Measurements from ENCODE around the gene SACM1L.

DNA sequence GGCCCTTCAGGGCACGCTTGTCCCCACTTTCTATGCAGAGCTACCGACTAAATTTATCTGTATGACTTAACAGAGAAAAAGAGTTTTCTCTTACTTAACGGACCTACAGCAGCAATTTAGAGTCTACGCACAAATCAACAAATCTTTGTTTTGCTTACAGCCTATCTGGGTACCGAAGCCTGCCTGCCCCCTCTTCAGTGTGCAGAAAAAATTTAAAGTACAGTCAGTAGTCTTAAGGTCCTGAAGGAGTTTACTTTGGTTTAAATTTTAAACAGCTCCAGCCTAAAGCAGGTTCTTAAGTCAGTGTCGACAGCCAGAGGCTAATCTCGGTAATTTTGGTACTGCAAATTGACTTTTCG lies 570 bp downstream of the SACM1L start:
- TF ChIP-seq SIN3A (IDR thresholded peaks at IDR 0.05; ENCODE audit: borderline replicate concordance, insufficient read depth, low read length) (no peak), POLR2AphosphoS5 (IDR thresholded peaks at IDR 0.05; ENCODE audit: low read depth, low read length) (no peak), TAF1 (IDR thresholded peaks at IDR 0.05; ENCODE audit: borderline replicate concordance, insufficient read depth, low read length) (no peak), FOXP2 (optimal IDR thresholded peaks at IDR 0.05; ENCODE audit: borderline replicate concordance, extremely low read depth, extremely low read length, insufficient read depth) (no peak)
- TF ChIP-seq, protein P1, sequence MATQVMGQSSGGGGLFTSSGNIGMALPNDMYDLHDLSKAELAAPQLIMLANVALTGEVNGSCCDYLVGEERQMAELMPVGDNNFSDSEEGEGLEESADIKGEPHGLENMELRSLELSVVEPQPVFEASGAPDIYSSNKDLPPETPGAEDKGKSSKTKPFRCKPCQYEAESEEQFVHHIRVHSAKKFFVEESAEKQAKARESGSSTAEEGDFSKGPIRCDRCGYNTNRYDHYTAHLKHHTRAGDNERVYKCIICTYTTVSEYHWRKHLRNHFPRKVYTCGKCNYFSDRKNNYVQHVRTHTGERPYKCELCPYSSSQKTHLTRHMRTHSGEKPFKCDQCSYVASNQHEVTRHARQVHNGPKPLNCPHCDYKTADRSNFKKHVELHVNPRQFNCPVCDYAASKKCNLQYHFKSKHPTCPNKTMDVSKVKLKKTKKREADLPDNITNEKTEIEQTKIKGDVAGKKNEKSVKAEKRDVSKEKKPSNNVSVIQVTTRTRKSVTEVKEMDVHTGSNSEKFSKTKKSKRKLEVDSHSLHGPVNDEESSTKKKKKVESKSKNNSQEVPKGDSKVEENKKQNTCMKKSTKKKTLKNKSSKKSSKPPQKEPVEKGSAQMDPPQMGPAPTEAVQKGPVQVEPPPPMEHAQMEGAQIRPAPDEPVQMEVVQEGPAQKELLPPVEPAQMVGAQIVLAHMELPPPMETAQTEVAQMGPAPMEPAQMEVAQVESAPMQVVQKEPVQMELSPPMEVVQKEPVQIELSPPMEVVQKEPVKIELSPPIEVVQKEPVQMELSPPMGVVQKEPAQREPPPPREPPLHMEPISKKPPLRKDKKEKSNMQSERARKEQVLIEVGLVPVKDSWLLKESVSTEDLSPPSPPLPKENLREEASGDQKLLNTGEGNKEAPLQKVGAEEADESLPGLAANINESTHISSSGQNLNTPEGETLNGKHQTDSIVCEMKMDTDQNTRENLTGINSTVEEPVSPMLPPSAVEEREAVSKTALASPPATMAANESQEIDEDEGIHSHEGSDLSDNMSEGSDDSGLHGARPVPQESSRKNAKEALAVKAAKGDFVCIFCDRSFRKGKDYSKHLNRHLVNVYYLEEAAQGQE (IDR thresholded peaks at IDR 0.05; ENCODE audit: insufficient read depth in 1 of 2, low read depth in 2 of 2, low read length in 2 of 2), result no peak

Measured in PFSK-1 (cell line).